Right lung (tissue), 5 donors: ENCODE results near the gene PHACTR1. TPM values are rescaled to one million over a fixed set of nuclear protein-coding genes. Genes with fewer than 3 reads are reported as not detected.
A peak's percentile ranks its signal among the peaks of the same experiment; 100 is the strongest.

Experiments
- DNase-seq, 2 donors: peaks; one replicate each; pipeline ENCODE4 v3.0.0-alpha.2; 2013
- polyA plus RNA-seq, 5 donors: library from polyadenylated mRNA; unstranded; fragments of 120-200 nt; gene quantifications; one replicate each; pipeline versions ENCODE4 v1.2.1 to v1.2.3, GENCODE V29; 2013; ENCODE audit warnings: inconsistent platforms in 1 of 5, low replicate concordance in 1 of 5; ENCODE audit not compliant: insufficient read length in 5 of 5, insufficient read depth in 1 of 5

PHACTR1 gene
- polyA plus RNA-seq, 5 donors, result 11.1 to 16.5 (median 14.5) TPM

- no peak for DNase-seq
Observed at GRCh38 chr6:13285705-13286104, 569.1 kb downstream of the PHACTR1 start.

GRCh38 chr6:13286181-13286580 lies 569.6 kb downstream of the PHACTR1 start:
- DNase-seq, result no peak

GRCh38 chr6:13287104-13287503 lies 570.5 kb downstream of the PHACTR1 start:
- DNase-seq, result no peak

- DNase-seq, result no peak
Observed at GRCh38 chr6:13288481-13288880, 571.9 kb downstream of the PHACTR1 start.

- no peak for DNase-seq
Observed at GRCh38 chr6:13288969-13289391, 572.4 kb downstream of the PHACTR1 start.

- DNase-seq, result no peak
Observed at GRCh38 chr6:13289789-13290318, 573.3 kb downstream of the PHACTR1 start.

GRCh38 chr6:13290335-13290734 lies 573.8 kb downstream of the PHACTR1 start:
- no peak for DNase-seq

GRCh38 chr6:13292774-13293173 lies 576.2 kb downstream of the PHACTR1 start:
- DNase-seq, result no peak

GRCh38 chr6:13294499-13295069 lies 578.0 kb downstream of the PHACTR1 start:
- no peak for DNase-seq

- no peak for DNase-seq
Observed at GRCh38 chr6:13295576-13295975, 579.0 kb downstream of the PHACTR1 start.

GRCh38 chr6:13296536-13296997 lies 580.0 kb downstream of the PHACTR1 start:
- no peak for DNase-seq

- DNase-seq, result no peak
Observed at GRCh38 chr6:13297391-13297790, 580.8 kb downstream of the PHACTR1 start.

- DNase-seq, result no peak
Observed at GRCh38 chr6:13298446-13298845, 581.9 kb downstream of the PHACTR1 start.

GRCh38 chr6:13299403-13299821 lies 582.8 kb downstream of the PHACTR1 start:
- no peak for DNase-seq

GRCh38 chr6:13299918-13300317 lies 583.4 kb downstream of the PHACTR1 start:
- DNase-seq, result no peak

- DNase-seq, result no peak
Observed at GRCh38 chr6:13300643-13301590, 584.4 kb downstream of the PHACTR1 start.

- DNase-seq, result no peak
Observed at GRCh38 chr6:13302291-13302690, 585.7 kb downstream of the PHACTR1 start.

- DNase-seq, result peak; percentile 29 to 31
Observed at GRCh38 chr6:13302751-13303667, 586.4 kb downstream of the PHACTR1 start.

- DNase-seq, result peak; percentile 79
Observed at GRCh38 chr6:13303668-13304017, 587.1 kb downstream of the PHACTR1 start.

GRCh38 chr6:13304101-13304500 lies 587.5 kb downstream of the PHACTR1 start:
- DNase-seq, result no peak

GRCh38 chr6:13304580-13305260 lies 588.2 kb downstream of the PHACTR1 start:
- no peak for DNase-seq
